Ovary (tissue), 3 donors: ENCODE results near the gene SUSD5.

Experiments
- EP300 ChIP-seq: sonication (generic); formaldehyde crosslinking; IDR thresholded peaks from one replicate; pipeline ENCODE4 v1.6.1; 2017; ENCODE audit warnings: antibody characterized with exemption
- TF ChIP-seq, protein P1 (sequence below), 3 donors: fragments of 450-650 bp in 2 of 3; fragments of 200-600 bp in 1 of 3; IDR thresholded peaks; one replicate each; pipeline versions ENCODE4 v1.5.1 to v1.8.0; 2016 to 2022; ENCODE audit warnings: antibody characterized with exemption in 3 of 3, mild to moderate bottlenecking in 1 of 3
- donor health status: DM: no; HTN: no; CAD: no.

DNA sequence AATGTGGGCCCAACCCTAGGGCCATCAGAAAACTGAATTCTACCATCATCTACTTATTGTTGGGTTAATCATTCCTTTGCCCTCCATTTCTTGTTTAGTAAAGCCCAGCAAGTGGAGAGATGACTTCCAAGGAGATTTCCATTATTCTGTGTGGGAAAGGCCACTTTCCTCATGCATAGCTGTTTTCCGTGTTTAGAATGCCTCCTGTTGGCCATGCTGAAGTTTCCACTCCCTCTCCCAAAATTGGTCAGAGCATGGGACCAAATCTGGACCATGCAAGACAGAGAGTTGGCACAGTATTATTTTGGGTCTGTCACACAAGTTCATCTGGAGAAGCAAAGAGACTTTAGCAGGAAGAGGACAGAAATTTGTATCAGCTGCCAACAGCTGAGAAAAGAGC lies 15.3 kb upstream of the SUSD5 start:
- TF ChIP-seq, protein P1, sequence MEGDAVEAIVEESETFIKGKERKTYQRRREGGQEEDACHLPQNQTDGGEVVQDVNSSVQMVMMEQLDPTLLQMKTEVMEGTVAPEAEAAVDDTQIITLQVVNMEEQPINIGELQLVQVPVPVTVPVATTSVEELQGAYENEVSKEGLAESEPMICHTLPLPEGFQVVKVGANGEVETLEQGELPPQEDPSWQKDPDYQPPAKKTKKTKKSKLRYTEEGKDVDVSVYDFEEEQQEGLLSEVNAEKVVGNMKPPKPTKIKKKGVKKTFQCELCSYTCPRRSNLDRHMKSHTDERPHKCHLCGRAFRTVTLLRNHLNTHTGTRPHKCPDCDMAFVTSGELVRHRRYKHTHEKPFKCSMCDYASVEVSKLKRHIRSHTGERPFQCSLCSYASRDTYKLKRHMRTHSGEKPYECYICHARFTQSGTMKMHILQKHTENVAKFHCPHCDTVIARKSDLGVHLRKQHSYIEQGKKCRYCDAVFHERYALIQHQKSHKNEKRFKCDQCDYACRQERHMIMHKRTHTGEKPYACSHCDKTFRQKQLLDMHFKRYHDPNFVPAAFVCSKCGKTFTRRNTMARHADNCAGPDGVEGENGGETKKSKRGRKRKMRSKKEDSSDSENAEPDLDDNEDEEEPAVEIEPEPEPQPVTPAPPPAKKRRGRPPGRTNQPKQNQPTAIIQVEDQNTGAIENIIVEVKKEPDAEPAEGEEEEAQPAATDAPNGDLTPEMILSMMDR (IDR thresholded peaks at IDR 0.05): no peak
- no peak for TF ChIP-seq EP300
